Right ventricle myocardium superior (tissue), 1 donor: ENCODE measurements around the gene CNGA3. TPM values are rescaled to one million over a fixed set of nuclear protein-coding genes. Genes with fewer than 3 reads are reported as not detected.

Experiments used
- ATAC-seq: fragments of 200-7000 bp; cut with Tn5 transposase; one replicate; pipeline ENCODE4 v1.9.1; 2020; ENCODE audit warnings: mild to moderate bottlenecking; ENCODE audit not compliant: poor library complexity
- DNase-seq: peaks from one replicate; pipeline ENCODE4 v3.0.0-alpha.2; 2020
- intact Hi-C: fragments of 100-400 bp; cut with DNase I; formaldehyde crosslinking; loops from one replicate; pipeline ENCODE4 v1.11.2; 2022
- total RNA-seq: library from RNA; stranded (reverse); fragmentation: NEBNext Ultra II Directional; extraction: Animal tissue kit (Norgen Biotek cat#: 25700); gene quantifications from one replicate; pipeline ENCODE4 v1.2.1, GENCODE V29; 2021
- donor health status: DM: no; HTN: yes; CAD: no; lungs with severe emphysema.

CNGA3 gene
- total RNA-seq, 1 donor from 2014 or later: not detected

DNA sequence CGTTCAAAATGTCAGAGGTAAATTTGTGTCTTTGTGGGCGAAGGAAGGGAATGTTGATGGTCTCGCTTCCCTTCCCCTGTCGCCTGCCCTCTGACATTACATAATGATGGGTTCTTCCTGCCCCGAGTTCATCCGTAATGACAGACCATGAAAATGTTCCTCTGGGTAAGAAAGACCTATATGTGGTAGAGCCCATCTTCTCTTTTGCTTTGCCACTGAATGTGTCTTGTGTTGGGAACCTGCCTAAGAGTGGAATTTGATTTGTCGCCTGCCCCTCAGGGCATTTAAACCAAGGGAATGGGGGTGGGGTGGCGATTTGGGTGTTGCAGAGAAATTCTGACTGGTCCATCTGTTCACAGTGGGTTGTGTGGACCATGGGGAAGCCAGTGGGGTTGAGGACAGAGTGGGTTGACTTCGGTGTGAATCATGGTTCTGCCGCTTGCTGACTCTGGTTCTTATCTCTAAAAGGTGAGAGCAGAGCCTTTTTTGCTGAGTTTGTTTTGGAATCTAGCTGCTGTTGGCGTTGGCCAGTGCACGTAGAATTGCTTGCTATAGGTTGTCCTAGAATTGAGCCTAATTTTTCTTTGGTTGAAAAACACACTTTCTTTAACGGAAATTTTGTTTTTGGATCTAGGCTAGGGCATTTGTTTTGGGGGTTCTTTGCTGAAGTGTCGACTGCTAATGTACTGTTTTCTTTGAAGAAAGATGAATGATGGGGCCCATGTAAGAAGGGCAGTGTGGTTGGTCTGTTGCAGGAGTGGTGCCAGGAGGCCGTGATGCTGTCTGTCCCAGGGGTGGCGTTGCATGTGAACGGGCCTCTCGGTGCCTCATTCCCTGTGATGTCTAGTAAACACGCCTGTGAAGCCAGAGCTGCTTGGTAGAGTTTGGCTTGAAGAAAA is 99.7 kb downstream of the CNGA3 start:
- intact Hi-C loops: loop anchor here (10.0 kb wide), 1 partner anchor 119 kb away; no protein-coding TSS in a partner anchor
- ATAC-seq (no peak), DNase-seq (no peak)

DNA sequence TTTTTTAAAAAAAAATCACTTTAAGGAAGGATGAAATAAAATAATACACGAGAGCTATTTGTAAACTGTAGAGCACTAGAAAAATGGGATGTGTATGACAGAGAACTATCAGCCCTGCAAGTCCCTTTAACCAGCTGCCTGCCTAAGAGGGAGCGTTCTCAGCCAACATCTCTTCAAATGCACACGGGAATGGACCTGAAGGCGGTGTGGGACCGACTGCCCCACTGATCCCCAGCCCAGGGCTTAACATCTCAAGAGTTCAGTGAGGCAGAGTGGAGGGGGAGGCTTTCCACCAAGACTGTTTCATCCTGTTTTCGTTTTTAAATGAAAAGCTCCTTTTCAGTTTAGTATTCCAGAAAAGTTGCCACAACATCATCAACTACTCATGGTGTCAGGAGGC is 100.6 kb downstream of the CNGA3 start:
- DNase-seq: no peak
- ATAC-seq: no peak
- intact Hi-C loops: loop anchor here (10.0 kb wide), 1 partner anchor 118 kb away; no protein-coding TSS in a partner anchor

Other genes with a start within 250 kb of the CNGA3 start
- 16.8 TPM for gene INPP4A, start 98.4 kb downstream of the CNGA3 start, total RNA-seq